GM21381 (cell line): ENCODE results near the gene SHB.

Source experiments
- ATAC-seq: cut with Tn5 transposase; IDR thresholded peaks from one replicate; pipeline ENCODE4 v1.9.1; 2021; ENCODE audit warnings: mild to moderate bottlenecking, moderate library complexity; ENCODE audit not compliant: unreplicated experiment

SHB gene

DNA sequence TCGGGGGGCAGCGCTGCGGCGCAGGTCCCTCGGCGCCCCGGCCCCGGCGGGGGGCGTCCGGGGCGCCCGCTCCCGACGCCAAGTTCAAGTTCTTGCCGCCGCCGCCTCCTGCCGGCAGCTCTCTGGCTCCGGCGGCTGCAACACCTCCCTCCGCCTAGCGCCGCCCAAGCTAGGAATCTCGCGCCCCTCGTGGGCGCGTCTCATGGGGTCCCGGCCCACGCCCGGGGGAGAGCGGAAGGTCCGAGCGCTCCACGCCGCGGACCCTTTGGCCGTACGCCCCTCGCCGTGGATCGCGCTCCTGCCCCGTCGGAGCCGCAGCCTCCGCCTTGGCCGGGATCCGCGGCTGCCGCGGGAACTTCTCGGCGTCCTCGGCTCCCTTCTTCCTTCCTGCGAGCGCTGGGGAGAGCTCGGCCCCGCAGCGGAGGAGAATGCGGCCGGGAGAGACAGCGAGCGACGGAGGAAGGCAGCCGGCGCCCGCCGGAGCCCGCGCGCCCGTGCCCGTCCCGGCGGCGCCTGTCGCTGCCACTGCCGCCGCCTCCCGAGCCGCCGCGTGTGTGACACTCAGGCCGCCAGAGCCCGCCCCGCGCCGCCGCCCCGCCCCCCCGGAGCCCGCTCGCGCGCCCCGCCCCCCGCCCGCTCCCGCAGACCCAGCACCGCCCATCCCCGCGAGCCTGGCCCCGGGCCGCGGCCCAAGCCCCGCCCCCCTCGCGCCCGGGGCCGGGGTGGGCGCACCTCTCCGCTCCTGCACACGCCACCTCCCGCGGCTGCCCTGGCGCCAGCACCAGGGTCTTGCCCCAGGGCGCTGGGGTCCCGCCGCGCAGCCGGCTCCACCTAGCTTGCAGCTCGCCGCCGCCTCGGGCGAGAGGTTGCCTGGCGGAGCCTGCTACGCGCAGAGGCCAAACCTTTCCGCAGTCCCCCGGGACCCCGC, at the start of gene SHB:
TSS of gene SHB (minus strand) at position 527 of the 928 bp plus-strand sequence. CDS start 582 bp downstream, outside the sequence.
- ATAC-seq, result peak; percentile 46

DNA sequence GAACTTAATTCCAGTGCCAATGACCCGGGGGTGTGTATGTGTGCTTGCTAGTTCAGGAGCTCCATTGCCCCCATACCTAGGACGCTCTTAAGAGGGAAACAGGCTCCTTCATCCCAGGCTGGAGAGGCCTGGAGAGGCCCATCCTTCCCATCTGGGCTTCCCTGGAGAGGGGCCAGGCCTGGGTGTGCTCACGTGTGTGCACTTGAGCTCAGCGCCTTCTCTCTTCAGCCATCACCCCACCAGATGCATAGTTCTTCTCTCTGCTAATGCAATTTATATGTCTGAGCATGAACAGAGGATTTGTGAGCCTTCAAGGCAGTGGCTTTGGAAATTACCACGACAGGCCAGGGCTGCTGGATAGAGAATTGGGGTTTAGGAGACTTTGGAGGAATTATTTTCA, 48.6 kb upstream of the SHB start:
- no peak for ATAC-seq

DNA sequence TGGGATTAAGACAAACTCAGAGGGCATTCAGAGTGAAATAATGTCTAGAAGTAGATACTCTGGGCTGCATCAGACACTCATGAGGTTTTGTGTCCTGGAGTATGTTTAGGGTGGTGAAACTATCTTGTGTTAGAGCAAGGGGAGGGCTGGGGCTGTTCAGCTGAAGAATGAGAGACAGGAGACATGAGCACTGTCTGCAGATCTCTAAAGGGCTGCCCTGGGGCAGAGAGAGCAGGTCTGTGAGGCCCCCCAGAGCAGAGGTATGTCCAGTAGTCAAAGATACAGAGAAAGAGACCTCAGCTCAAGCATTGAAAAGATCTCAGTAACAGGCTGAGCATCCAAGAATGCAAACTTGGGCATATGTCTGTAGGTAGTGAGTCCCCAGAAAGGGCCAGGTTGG, 45.9 kb upstream of the SHB start:
- ATAC-seq, result no peak

DNA sequence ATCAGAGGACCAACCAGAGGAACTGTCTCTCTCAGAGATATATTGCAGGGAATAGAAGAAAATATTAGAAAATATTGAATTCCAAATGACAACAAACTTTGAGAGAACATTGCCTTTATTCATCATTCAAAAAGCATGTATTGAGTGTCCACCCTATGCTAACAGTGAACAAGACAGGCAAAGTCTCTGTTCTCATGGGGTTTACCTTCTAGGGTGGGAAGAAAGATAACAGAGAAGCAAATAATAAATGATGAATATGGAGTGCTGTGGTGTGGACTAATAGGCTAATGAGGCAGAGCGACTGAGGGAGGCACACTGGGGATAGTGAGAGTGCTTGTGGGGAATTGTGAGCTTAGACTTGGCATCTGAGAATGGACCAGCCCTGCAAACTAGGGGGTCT, 43.4 kb upstream of the SHB start:
- no peak for ATAC-seq

- no peak for ATAC-seq
Measured at GRCh38 chr9:38112049-38112448, 43.0 kb upstream of the SHB start.

- no peak for ATAC-seq
Measured at GRCh38 chr9:38110476-38110875, 41.4 kb upstream of the SHB start.

GRCh38 chr9:38109601-38110000, 40.6 kb upstream of the SHB start:
- no peak for ATAC-seq

- ATAC-seq, result no peak
Measured at GRCh38 chr9:38108326-38108725, 39.3 kb upstream of the SHB start.

- ATAC-seq, result no peak
Measured at GRCh38 chr9:38107811-38108304, 38.8 kb upstream of the SHB start.

DNA sequence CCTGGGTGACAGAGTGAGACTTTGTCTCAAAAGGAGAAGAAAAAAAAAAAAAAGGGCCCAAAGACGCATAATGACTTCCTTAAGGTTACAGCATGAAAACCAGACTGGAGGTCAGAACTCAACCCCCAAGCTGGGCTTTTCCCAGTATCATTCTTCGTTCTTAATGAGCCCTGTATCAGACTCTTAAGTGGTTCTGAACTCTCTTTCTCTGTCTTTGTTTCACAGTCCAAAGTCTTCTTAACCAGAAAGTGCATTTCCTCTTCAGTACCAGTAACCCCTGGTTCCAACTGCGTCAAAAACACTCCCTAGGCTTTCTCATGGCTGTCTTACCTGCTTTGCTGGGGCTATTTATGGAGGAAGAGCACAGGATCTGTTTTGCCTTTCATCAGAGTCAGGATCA, 38.4 kb upstream of the SHB start:
- ATAC-seq, result no peak

GRCh38 chr9:38106488-38106887, 37.5 kb upstream of the SHB start:
- no peak for ATAC-seq

- no peak for ATAC-seq
Measured at GRCh38 chr9:38103340-38103739, 34.3 kb upstream of the SHB start.

DNA sequence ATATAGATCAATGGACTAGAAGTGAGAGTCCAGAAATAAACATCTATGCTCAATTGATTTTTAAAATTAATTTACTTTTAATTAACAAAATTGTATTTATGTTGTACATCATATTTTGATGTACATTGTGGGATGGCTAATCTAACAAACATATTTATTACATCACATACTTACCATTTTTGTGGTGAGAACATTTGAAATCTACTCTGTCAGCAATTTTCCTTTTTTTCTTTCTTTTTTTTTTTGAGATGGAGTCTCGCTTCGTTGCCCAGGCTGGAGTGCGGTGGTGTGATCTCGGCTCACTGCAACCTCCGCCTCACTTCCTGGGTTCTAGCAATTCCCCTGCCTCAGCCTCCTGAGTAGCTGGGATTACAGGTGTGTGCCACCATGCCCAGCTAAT, 32.4 kb upstream of the SHB start:
- no peak for ATAC-seq

GRCh38 chr9:38096238-38096805, 27.3 kb upstream of the SHB start:
- ATAC-seq, result no peak

DNA sequence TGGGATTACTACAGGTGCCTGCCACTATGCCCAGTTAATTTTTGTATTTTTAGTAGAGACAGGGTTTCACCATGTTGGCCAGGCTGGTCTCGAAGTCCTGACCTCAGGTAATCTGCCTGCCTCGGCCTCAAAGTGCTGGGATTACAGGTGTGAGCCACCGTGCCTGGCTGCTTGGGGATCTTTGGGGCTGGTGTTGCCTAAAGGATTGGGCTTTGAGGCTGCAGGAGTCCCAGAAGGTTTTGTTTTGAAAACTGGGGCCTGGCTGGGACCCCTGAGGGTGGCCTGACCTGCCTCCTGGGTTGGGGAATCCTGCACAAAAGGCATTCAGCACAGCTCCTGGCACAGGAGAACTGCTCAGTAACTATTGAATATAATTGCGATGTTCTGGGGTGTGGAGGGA, 25.1 kb upstream of the SHB start:
- no peak for ATAC-seq

GRCh38 chr9:38092656-38093055, 23.6 kb upstream of the SHB start:
- ATAC-seq, result no peak

DNA sequence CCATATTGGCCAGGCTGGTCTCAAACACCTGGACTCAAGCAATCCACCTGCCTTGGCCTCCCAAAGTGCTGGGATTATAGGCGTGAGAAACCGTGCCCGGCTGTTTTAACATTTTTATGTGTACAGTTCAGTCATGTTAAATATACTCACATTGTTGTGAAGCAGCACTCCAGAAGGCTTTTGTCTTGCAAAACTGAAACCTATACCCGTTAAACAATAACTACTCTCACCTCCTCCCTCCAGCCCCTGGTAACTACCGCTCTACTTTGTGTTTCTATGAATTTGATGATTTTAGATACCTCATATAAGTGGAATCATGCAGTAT, 23.1 kb upstream of the SHB start:
- no peak for ATAC-seq

DNA sequence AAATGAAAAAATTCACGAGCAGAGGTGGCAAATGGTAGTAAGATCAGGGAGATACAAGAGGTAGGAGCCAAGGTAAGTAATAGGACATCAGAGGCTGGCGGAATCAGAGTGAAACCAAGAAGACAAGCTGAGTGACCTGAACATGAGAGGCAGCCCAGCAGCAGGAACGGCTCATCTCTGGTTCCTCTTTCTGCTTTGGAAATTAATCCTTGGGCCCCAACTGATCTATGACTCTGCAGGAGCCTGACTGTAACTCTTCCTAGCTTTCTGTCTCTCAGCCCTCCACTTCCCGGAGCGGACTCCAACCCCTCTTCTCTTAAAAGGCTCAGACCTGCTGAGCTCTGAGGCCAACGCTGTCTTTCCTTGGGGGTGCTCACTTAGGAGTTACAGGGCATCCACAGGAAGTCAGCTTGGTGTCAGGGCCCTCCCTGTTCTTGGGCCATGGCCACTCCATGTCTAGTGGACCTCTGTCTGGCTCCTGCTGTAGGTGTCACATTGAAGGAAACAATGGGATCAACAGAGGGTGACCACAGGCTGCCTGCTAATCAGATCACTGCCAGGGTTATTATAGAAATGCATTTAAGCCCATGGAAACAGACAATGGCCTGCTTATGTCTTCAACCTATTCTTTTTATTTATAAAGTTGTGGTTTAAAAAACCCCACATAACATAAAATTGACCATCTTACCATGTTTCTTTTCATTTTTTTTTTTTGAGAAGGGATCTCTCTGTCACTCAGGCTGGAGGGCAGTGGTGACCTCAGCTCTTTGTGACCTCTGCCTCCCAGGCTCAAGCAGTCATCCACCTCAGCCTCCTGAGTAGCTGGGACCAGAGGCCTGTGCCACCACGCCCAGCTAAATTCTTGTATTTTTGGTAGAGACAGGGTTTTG, 22.5 kb upstream of the SHB start:
- peak; percentile 65 for ATAC-seq

GRCh38 chr9:38090170-38090569, 21.1 kb upstream of the SHB start:
- ATAC-seq, result no peak

DNA sequence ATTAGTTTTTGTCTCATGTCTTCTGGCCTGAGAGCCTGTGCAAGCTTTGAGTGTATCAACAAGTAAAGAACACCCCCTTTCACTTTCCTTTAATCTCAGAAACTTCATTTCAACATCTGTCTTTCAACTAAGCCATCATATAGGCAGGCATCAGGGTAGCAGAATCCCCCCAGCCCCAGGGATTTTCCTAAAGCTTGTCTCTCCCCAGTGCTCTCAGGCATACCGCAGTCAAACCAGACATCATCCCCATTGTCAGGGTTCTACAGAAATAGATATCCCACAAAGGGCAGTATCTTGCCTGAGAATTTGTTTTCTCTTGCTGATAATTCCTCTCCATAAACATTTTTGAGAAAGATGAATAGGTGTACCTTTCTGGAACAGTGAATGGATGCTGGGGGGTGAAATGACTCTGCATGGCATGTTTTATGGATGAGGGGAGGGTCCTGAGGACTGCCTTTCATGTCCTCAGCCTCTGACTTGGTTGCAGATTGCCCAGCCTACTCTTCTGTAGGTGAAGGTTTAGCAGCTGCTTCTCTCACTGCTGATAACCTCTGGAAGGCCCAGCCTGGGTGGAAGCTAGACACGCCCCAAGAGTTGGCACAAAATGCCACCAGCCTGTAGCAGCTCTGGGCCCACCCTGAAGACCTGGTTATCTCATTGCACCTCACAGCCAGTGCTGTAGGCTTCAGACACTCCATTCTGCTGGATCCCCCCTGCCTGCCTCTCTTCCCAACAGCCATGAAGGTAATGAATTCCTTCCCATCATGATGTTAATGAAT, 20.5 kb upstream of the SHB start:
- no peak for ATAC-seq
